IMR-90 (cell line): ENCODE results near the gene IL2RA. TPM values are rescaled to one million over a fixed set of nuclear protein-coding genes. Genes with fewer than 3 reads are reported as not detected.
"Not testable (repeated sequence)": the region's sequence is repeated elsewhere in the genome, so short reads cannot be mapped to it uniquely, and the experiment has no call there.

Source experiments
- ATAC-seq: fragments of 200-7000 bp; cut with Tn5 transposase; 2 replicates; pipeline ENCODE4 v1.9.1; 2020; ENCODE audit warnings: low read depth, mild to moderate bottlenecking, moderate library complexity
- BruUV-seq: library from RNA; stranded (reverse); fragments of 400-500 nt; replicated peaks from 2 replicates; lab custom pipeline; 2021; lab: Mats Ljungman, UMichigan
- CTCF ChIA-PET: fragments of 300-600 bp; formaldehyde crosslinking; extraction: SDS; loops from one replicate; lab custom pipeline; 2021; ENCODE audit warnings: antibody characterized with exemption; lab: Yijun Ruan, JAX
- POLR2A ChIA-PET: fragments of 300-600 bp; sonication (Branson Sonifier 250); formaldehyde crosslinking; loops from one replicate; lab custom pipeline; 2022; ENCODE audit warnings: antibody characterized with exemption; ENCODE audit not compliant: unreplicated experiment; lab: Charles Lee
- DNase-seq: peaks from one replicate; pipeline ENCODE4 v3.0.0; 2013
- H2AFZ ChIP-seq: replicated peaks from 2 replicates; pipeline ENCODE3; 2013; ENCODE audit warnings: low read length, mild to moderate bottlenecking; ENCODE audit not compliant: poor library complexity
- H2AK5ac ChIP-seq: 2 replicates; pipeline ENCODE4 v1.6.1; 2013; ENCODE audit warnings: low read depth, low read length, inconsistent platforms
- H2AK9ac ChIP-seq: replicated peaks from 2 replicates; pipeline ENCODE3; 2013; ENCODE audit warnings: mild to moderate bottlenecking, low read depth, low read length, moderate library complexity; ENCODE audit not compliant: poor library complexity
- H2BK120ac ChIP-seq: 2 replicates; pipeline ENCODE4 v1.6.1; 2013; ENCODE audit warnings: low read depth, low read length, inconsistent platforms
- H2BK15ac ChIP-seq: 3 replicates; pipeline ENCODE4 v1.6.1; 2013; ENCODE audit warnings: low read depth, low read length, inconsistent platforms
- H2BK20ac ChIP-seq: 2 replicates; pipeline ENCODE4 v1.6.1; 2013; ENCODE audit warnings: low read depth, mild to moderate bottlenecking, inconsistent platforms, low read length, moderate library complexity
- H2BK5ac ChIP-seq: 2 replicates; pipeline ENCODE4 v1.6.1; 2013; ENCODE audit warnings: mild to moderate bottlenecking, low read depth, low read length, inconsistent platforms; ENCODE audit not compliant: poor library complexity, severe bottlenecking
- H3K14ac ChIP-seq: replicated peaks from 2 replicates; pipeline ENCODE4 v1.6.1; 2013; ENCODE audit warnings: low read depth, low read length, inconsistent platforms
- H3K18ac ChIP-seq: 2 replicates; pipeline ENCODE4 v1.6.1; 2013; ENCODE audit warnings: low read depth, low read length, control low read depth
- H3K23ac ChIP-seq: 2 replicates; pipeline ENCODE4 v1.6.1; 2013; ENCODE audit warnings: low read depth, low read length, inconsistent platforms
- H3K27ac ChIP-seq: 2 replicates; pipeline ENCODE4 v1.5.1; 2013; ENCODE audit warnings: mild to moderate bottlenecking, control low read depth, low read length; ENCODE audit not compliant: insufficient read depth
- H3K27me3 ChIP-seq: 2 replicates; pipeline ENCODE4 v1.6.1; 2013; ENCODE audit warnings: low read length; ENCODE audit not compliant: control insufficient read depth, insufficient read depth
- H3K36me3 ChIP-seq: 2 replicates; pipeline ENCODE4 v1.6.1; 2013; ENCODE audit warnings: low read length, mixed read lengths; ENCODE audit not compliant: control insufficient read depth, insufficient read depth
- H3K4ac ChIP-seq: 2 replicates; pipeline ENCODE4 v1.6.1; 2013; ENCODE audit warnings: low read depth, low read length, inconsistent platforms
- H3K4me1 ChIP-seq: 2 replicates; pipeline ENCODE4 v1.6.1; 2013; ENCODE audit warnings: low read length, mixed read lengths; ENCODE audit not compliant: control insufficient read depth, insufficient read depth
- H3K4me2 ChIP-seq: 2 replicates; pipeline ENCODE4 v1.6.1; 2013; ENCODE audit warnings: low read depth, mild to moderate bottlenecking, control low read depth, low read length, moderate library complexity
- H3K4me3 ChIP-seq: 2 replicates; pipeline ENCODE4 v1.5.1; 2013; ENCODE audit warnings: low read depth, mild to moderate bottlenecking, control low read depth, low read length, moderate library complexity; ENCODE audit not compliant: insufficient read depth
- H3K56ac ChIP-seq: 2 replicates; pipeline ENCODE4 v1.6.1; 2013; ENCODE audit warnings: low read length, inconsistent platforms; ENCODE audit not compliant: insufficient read depth; ENCODE audit errors: extremely low read depth
- H3K79me1 ChIP-seq, 2 experiments: 2 replicates each; pipeline ENCODE4 v1.6.1; 2013; ENCODE audit warnings: low read length in 2 of 2, inconsistent platforms in 1 of 2, low read depth in 1 of 2
- H3K9ac ChIP-seq: 2 replicates; pipeline ENCODE4 v1.6.1; 2013; ENCODE audit warnings: low read depth, low read length, control low read depth
- H3K9me1 ChIP-seq: 2 replicates; pipeline ENCODE4 v1.6.1; 2013; ENCODE audit warnings: low read length, inconsistent platforms; ENCODE audit not compliant: insufficient read depth
- H3K9me3 ChIP-seq: 2 replicates; pipeline ENCODE4 v1.6.1; 2013; ENCODE audit warnings: low read length; ENCODE audit not compliant: control insufficient read depth, insufficient read depth
- H4K20me1 ChIP-seq: 2 replicates; pipeline ENCODE4 v1.6.1; 2013; ENCODE audit warnings: low read length, inconsistent platforms; ENCODE audit not compliant: insufficient read depth
- H4K5ac ChIP-seq: 2 replicates; pipeline ENCODE4 v1.6.1; 2013; ENCODE audit warnings: mild to moderate bottlenecking, low read depth, low read length, control low read depth
- H4K8ac ChIP-seq, 2 experiments: 2 replicates each; pipeline ENCODE4 v1.6.1; 2013; ENCODE audit warnings: low read depth in 2 of 2, low read length in 2 of 2, control low read depth in 1 of 2, inconsistent platforms in 1 of 2
- H4K91ac ChIP-seq: 2 replicates; pipeline ENCODE4 v1.6.1; 2013; ENCODE audit warnings: low read depth, low read length, inconsistent platforms; ENCODE audit not compliant: insufficient read depth
- WGBS, 2 experiments: methylation state at CpG; one replicate each; pipeline versions ENCODE4 v1.1.5 to v1.1.7; 2013; ENCODE audit warnings: missing lambda C conversion rate in 2 of 2; ENCODE audit not compliant: insufficient read length in 1 of 2; ENCODE audit errors: extremely low coverage in 2 of 2; 5-methylcytosine and 5-hydroxymethylcytosine counted together
- dilution Hi-C: fragments of 300-500 bp; cut with HindIII; formaldehyde crosslinking; loops from one replicate; pipeline ENCODE4 v1.14.3; 2018; ENCODE audit warnings: low sequenced_read_pairs; ENCODE audit not compliant: unreplicated experiment
- in situ Hi-C: fragments of 300-500 bp; cut with MboI; formaldehyde crosslinking; loops from 3 replicates; pipeline ENCODE4 v1.14.3; 2019; ENCODE audit warnings: low sequenced_read_pairs, inconsistent platforms, mixed read lengths
- intact Hi-C: fragments of 100-400 bp; cut with micrococcal nuclease; formaldehyde crosslinking; loops from 2 replicates; pipeline ENCODE4 v1.10.0; 2022
- polyA plus RNA-seq, 3 experiments: library from polyadenylated mRNA; depleted of rRNA; stranded (reverse); fragments of >200 nt; gene quantifications; 2 replicates each; pipeline ENCODE4 v1.2.3, GENCODE V29; 2012; ENCODE audit warnings: low replicate concordance in 1 of 3
- total RNA-seq: library from RNA; depleted of rRNA; stranded (reverse); fragments of >200 nt; gene quantifications from 2 replicates; pipeline ENCODE4 v1.2.3, GENCODE V29; 2012

The IL2RA gene
- total and polyA plus RNA-seq, 2 of the 4 experiments (the other 2 are of a cell fraction) = not detected

GRCh38 chr10:6107616-6108015, 45.4 kb upstream of the IL2RA start:
- H3K18ac ChIP-seq, CTCF ChIA-PET, dilution Hi-C loops: not testable (repeated sequence)

More at GRCh38 chr10:6107616-6108015, 45.4 kb upstream of the IL2RA start:
- H2AK9ac ChIP-seq, H3K9me3 ChIP-seq, H2BK5ac ChIP-seq, intact Hi-C loops, BruUV-seq, H4K91ac ChIP-seq, H3K27me3 ChIP-seq, H4K5ac ChIP-seq, H3K4me2 ChIP-seq, H2AFZ ChIP-seq, H3K4me1 ChIP-seq, H2BK20ac ChIP-seq, H3K4ac ChIP-seq, H3K9ac ChIP-seq, H3K56ac ChIP-seq, H2BK15ac ChIP-seq, ATAC-seq, H3K23ac ChIP-seq, H3K27ac ChIP-seq, H2BK120ac ChIP-seq, H3K4me3 ChIP-seq, H3K14ac ChIP-seq, H4K20me1 ChIP-seq, H2AK5ac ChIP-seq, DNase-seq, H3K9me1 ChIP-seq, POLR2A ChIA-PET, H4K8ac ChIP-seq, in situ Hi-C loops: not testable (repeated sequence)
- WGBS, 2 experiments = no CpG with 5 or more reads among the region's 3 CpGs
- Histone ChIP-seq H3K79me1 (peaks cover 26 to 42% of the 10 kb centered on the region in 2 experiments), H3K36me3 (peaks cover 42% of the 10 kb centered on the region)
